HepG2 (cell line): ENCODE measurements around the gene DYSF. TPM values are rescaled to one million over a fixed set of nuclear protein-coding genes. Genes with fewer than 3 reads are reported as not detected.

Experiments used
- ATAC-seq: fragments of 200-7000 bp; cut with Tn5 transposase; 3 replicates; pipeline ENCODE4 v1.9.1; 2020; ENCODE audit warnings: mild to moderate bottlenecking, moderate library complexity
- BruUV-seq: library from RNA; stranded (reverse); fragments of 400-500 nt; replicated peaks from 2 replicates; lab custom pipeline; 2021; lab: Mats Ljungman, UMichigan
- CTCF ChIA-PET: fragments of 300-600 bp; formaldehyde crosslinking; extraction: SDS; loops from one replicate; lab custom pipeline; 2021; ENCODE audit warnings: low total read pairs, inconsistent platforms, low intra/inter-chr PET ratio; lab: Yijun Ruan, JAX
- POLR2A ChIA-PET: fragments of 350-600 bp; sonication (Branson Sonifier 250); formaldehyde crosslinking; loops from one replicate; lab custom pipeline; 2020; ENCODE audit warnings: antibody characterized with exemption, inconsistent platforms; lab: Yijun Ruan, JAX
- DNase-seq: peaks from one replicate; pipeline ENCODE4 v3.0.0-alpha.2; 2015; ENCODE audit warnings: low spot score
- FAIRE-seq: peaks from 3 replicates; lab custom pipeline; 2011; peaks lifted over from hg19 to GRCh38; lab: Jason Lieb, UNC
- H2AFZ ChIP-seq: one replicate; pipeline ENCODE4 v1.6.1; 2011; ENCODE audit warnings: low read length, inconsistent platforms
- H3K27ac ChIP-seq: fragments of 300-600 bp; 3 replicates; pipeline ENCODE4 v1.8.0; 2011; ENCODE audit warnings: mixed run types, mild to moderate bottlenecking, mixed read lengths, low read length, inconsistent platforms; ENCODE audit not compliant: insufficient read depth; ENCODE audit errors: extremely low read length
- H3K27me3 ChIP-seq, 2 experiments: fragments of 200-600 bp in 1 of 2; 2 replicates in 1 of 2; 3 replicates in 1 of 2; pipeline versions ENCODE4 v1.6.0 to v1.8.0; 2011; ENCODE audit warnings: low read length in 2 of 2, mild to moderate bottlenecking in 2 of 2, moderate library complexity in 2 of 2, inconsistent platforms in 1 of 2; ENCODE audit not compliant: insufficient read depth in 2 of 2, control insufficient read depth in 1 of 2
- H3K36me3 ChIP-seq, 2 experiments: fragments of 200-600 bp in 1 of 2; replicated peaks in 1 of 2; 2 replicates in 1 of 2; 3 replicates in 1 of 2; pipeline versions ENCODE4 v1.5.1 to v1.8.0; 2011; ENCODE audit warnings: low read length in 2 of 2, inconsistent platforms in 1 of 2; ENCODE audit not compliant: insufficient read depth in 2 of 2, control insufficient read depth in 1 of 2
- H3K4me1 ChIP-seq: 2 replicates; pipeline ENCODE4 v1.5.1; 2012; ENCODE audit warnings: low read length, inconsistent platforms; ENCODE audit not compliant: insufficient read depth
- H3K4me2 ChIP-seq: 2 replicates; pipeline ENCODE4 v1.6.0; 2011; ENCODE audit warnings: low read depth, low read length, inconsistent platforms
- H3K4me3 ChIP-seq, 3 experiments: fragments of 200-600 bp in 1 of 3; sonication (generic), shearing (Covaris generic) in 1 of 3; replicated peaks in 1 of 3; 2 replicates each; pipeline ENCODE4 v1.5.1; 2011 to 2016; ENCODE audit warnings: low read length in 3 of 3, inconsistent platforms in 2 of 3, low read depth in 2 of 3, mild to moderate bottlenecking in 2 of 3, control low read depth in 1 of 3, mixed read lengths in 1 of 3; ENCODE audit not compliant: insufficient read depth in 1 of 3
- H3K79me2 ChIP-seq: one replicate; pipeline ENCODE4 v1.6.1; 2011; ENCODE audit warnings: low read length, inconsistent platforms; ENCODE audit not compliant: insufficient read depth
- H3K9ac ChIP-seq: 2 replicates; pipeline ENCODE4 v1.6.0; 2011; ENCODE audit warnings: mild to moderate bottlenecking, low read depth, low read length, inconsistent platforms; ENCODE audit not compliant: insufficient read depth
- H3K9me3 ChIP-seq: 2 replicates; pipeline ENCODE4 v1.5.1; 2012; ENCODE audit warnings: mild to moderate bottlenecking, low read length
- H4K20me1 ChIP-seq: 2 replicates; pipeline ENCODE4 v1.6.0; 2011; ENCODE audit warnings: inconsistent platforms, mild to moderate bottlenecking, low read length, moderate library complexity; ENCODE audit not compliant: insufficient read depth
- MXD1 ChIP-seq: sonication (generic); formaldehyde crosslinking; IDR thresholded peaks from 2 replicates; pipeline ENCODE4 v1.4.0; 2020; ENCODE audit warnings: mild to moderate bottlenecking, missing genetic modification reagents
- SKIL ChIP-seq: sonication (generic); formaldehyde crosslinking; IDR thresholded peaks from 2 replicates; pipeline ENCODE4 v1.8.0; 2022; ENCODE audit warnings: missing genetic modification reagents, mild to moderate bottlenecking, moderate library complexity, borderline replicate concordance
- ZBTB4 ChIP-seq: sonication (generic); formaldehyde crosslinking; IDR thresholded peaks from 2 replicates; pipeline ENCODE4 v1.4.0; 2020; ENCODE audit warnings: missing genetic modification reagents, mild to moderate bottlenecking, borderline replicate concordance
- WGBS: methylation state at CpG from one replicate; pipeline ENCODE4 v1.1.6; 2017; ENCODE audit warnings: low lambda C conversion rate; 5-methylcytosine and 5-hydroxymethylcytosine counted together
- in situ Hi-C: cut with HindIII; loops from 2 replicates; pipeline ENCODE4 v1.10.0; 2017; ENCODE audit warnings: low pct_unique_long_range_greater_than_20kb; ENCODE audit not compliant: extremely low pct_ligation_motif_present
- intact Hi-C: fragments of 100-400 bp; cut with micrococcal nuclease; formaldehyde crosslinking; loops from one replicate; pipeline ENCODE4 v1.10.0; 2022; ENCODE audit not compliant: unreplicated experiment
- polyA plus RNA-seq, 8 experiments: library from polyadenylated mRNA; depleted of rRNA in 3 of 8; stranded (reverse) in 7 of 8; unstranded in 1 of 8; fragments of >200 nt; fragmentation: Illumina TruSeq in 4 of 8; extraction: Trizol in 4 of 8; gene quantifications; 2 replicates each; pipeline versions ENCODE4 v1.2.1 to v1.2.3, GENCODE V29; 2011 to 2016; ENCODE audit warnings: low read depth in 4 of 8, missing spikeins in 1 of 8, mixed read lengths in 1 of 8; ENCODE audit not compliant: insufficient read depth in 1 of 8
- total RNA-seq, 5 experiments: library from RNA; depleted of rRNA; stranded (reverse); fragments of >200 nt; fragmentation: Illumina TruSeq; extraction: Trizol; gene quantifications; 2 replicates each; pipeline ENCODE4 v1.2.3, GENCODE V29; 2016; ENCODE audit warnings: low read depth in 1 of 5

The DYSF gene
- total and polyA plus RNA-seq, 2 of the 13 experiments (the other 11 are each of a cell fraction or from before 2014, with no cell fraction given): 0.15 to 2.4 TPM

- no peak overlapping the region for H3K4me2 ChIP-seq
- 17% methylated on average over 8 of the region's 8 CpGs for WGBS
- POLR2A ChIA-PET: no interaction called here
- H3K4me3 ChIP-seq: no peak overlapping the region
- TF ChIP-seq ZBTB4 (no peak), MXD1 (CRISPR knock-in tag) (no peak), SKIL (CRISPR knock-in tag) (no peak)
- TF ChIP-seq, all 625 proteins: peak for 0
- Histone ChIP-seq H3K79me2 (no peaks in the 10 kb centered on the region), H3K27ac (no peak overlapping the region), H4K20me1 (no peaks in the 10 kb centered on the region), H2AFZ (no peak overlapping the region), H3K4me1 (no peaks in the 10 kb centered on the region), H3K27me3 (peaks cover 4 to 43% of the 10 kb centered on the region in 2 experiments; a peak in 4 of 5 replicates), H3K9ac (no peak overlapping the region), H3K9me3 (no peaks in the 10 kb centered on the region), H3K36me3 (no peaks in the 10 kb centered on the region)
- no TSS peak for BruUV-seq
- in situ Hi-C loops: no loop called here
- FAIRE-seq (no peak), ATAC-seq (no peak), DNase-seq (no peak)
- intact Hi-C loops: no loop called here
- CTCF ChIA-PET: no interaction called here
These were observed 68.1 kb downstream of the DYSF start for GRCh38 chr2:71521436-71521950.
